IPS-15b (cell line): ENCODE measurements around the gene RAPGEF4.

ENCODE experiments used
- H3K27me3 ChIP-seq: one replicate; pipeline ENCODE4 v1.6.1; 2013; ENCODE audit warnings: low read length; ENCODE audit not compliant: control insufficient read depth, insufficient read depth
- H3K36me3 ChIP-seq: one replicate; pipeline ENCODE4 v1.6.1; 2013; ENCODE audit warnings: low read length; ENCODE audit not compliant: control insufficient read depth, insufficient read depth
- H3K4me1 ChIP-seq: one replicate; pipeline ENCODE4 v1.6.1; 2013; ENCODE audit warnings: mild to moderate bottlenecking, low read length; ENCODE audit not compliant: control insufficient read depth, insufficient read depth
- H3K4me3 ChIP-seq: one replicate; pipeline ENCODE4 v1.5.1; 2013; ENCODE audit warnings: low read depth, low read length
- H3K9ac ChIP-seq: one replicate; pipeline ENCODE4 v1.6.1; 2013; ENCODE audit warnings: low read depth, mild to moderate bottlenecking, low read length
- H3K9me3 ChIP-seq: one replicate; pipeline ENCODE4 v1.6.1; 2013; ENCODE audit warnings: mild to moderate bottlenecking, low read length; ENCODE audit not compliant: control insufficient read depth, insufficient read depth

RAPGEF4 gene

DNA sequence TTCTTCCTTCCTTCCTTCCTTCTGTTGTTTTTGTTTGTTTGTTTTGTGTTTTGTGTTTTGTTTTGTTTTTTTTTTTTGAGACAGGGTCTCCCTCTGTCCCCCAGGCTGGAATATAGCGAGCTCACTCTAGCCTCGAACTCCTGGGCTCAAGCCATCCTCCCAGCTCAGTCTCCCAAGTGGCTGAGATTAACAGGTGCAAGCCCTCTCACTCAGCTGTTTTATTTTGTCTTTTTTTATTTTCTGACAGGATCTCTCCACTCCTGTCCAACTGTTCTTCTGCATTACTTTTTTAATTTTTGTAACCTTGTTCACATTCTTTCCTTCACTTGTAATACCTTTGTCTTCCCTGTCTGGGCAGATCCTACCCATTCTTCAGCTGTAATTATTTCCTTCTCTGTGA is 363.6 kb downstream of the RAPGEF4 start:
- Histone ChIP-seq H3K4me3 (no peak overlapping the region), H3K9me3 (no peaks in the 10 kb centered on the region), H3K4me1 (peaks cover 2% of the 10 kb centered on the region), H3K9ac (no peak overlapping the region), H3K27me3 (no peaks in the 10 kb centered on the region), H3K36me3 (no peaks in the 10 kb centered on the region)

- no peak overlapping the region for H3K9ac ChIP-seq
- no peaks in the 10 kb centered on the region for H3K9me3 ChIP-seq
- peaks cover 2% of the 10 kb centered on the region for H3K4me1 ChIP-seq
- no peaks in the 10 kb centered on the region for H3K27me3 ChIP-seq
- H3K4me3 ChIP-seq, result no peak overlapping the region
- no peaks in the 10 kb centered on the region for H3K36me3 ChIP-seq
These were observed 364.2 kb downstream of the RAPGEF4 start for GRCh38 chr2:173099804-173100203.

- H3K27me3 ChIP-seq, result no peaks in the 10 kb centered on the region
- no peak overlapping the region for H3K4me3 ChIP-seq
- no peaks in the 10 kb centered on the region for H3K9me3 ChIP-seq
- H3K36me3 ChIP-seq, result no peaks in the 10 kb centered on the region
- H3K4me1 ChIP-seq, result peaks cover 2% of the 10 kb centered on the region
- no peak overlapping the region for H3K9ac ChIP-seq
These were observed 366.0 kb downstream of the RAPGEF4 start for GRCh38 chr2:173101687-173102086.
